SK-N-SH (cell line): ENCODE results near the gene PPP1R12A. TPM values are rescaled to one million over a fixed set of nuclear protein-coding genes. Genes with fewer than 3 reads are reported as not detected.

Experiments
- CTCF ChIA-PET: fragments of 300-600, 350-600 bp; formaldehyde crosslinking; extraction: SDS; loops from one replicate; lab custom pipeline; 2021; lab: Yijun Ruan, JAX
- POLR2A ChIA-PET: fragments of 350-600 bp; sonication (Branson Sonifier 250); formaldehyde crosslinking; extraction: SDS; loops from one replicate; lab custom pipeline; 2020; ENCODE audit warnings: antibody characterized with exemption, inconsistent platforms; lab: Yijun Ruan, JAX
- DNase-seq: peaks from one replicate; pipeline ENCODE4 v3.0.0; 2012
- H2AFZ ChIP-seq: fragments of 200-600 bp; sonication (generic); 2 replicates; pipeline ENCODE4 v1.8.1; 2016; ENCODE audit warnings: antibody characterized with exemption, mild to moderate bottlenecking, low read depth
- H3F3A ChIP-seq: fragments of 200-600 bp; sonication (generic); replicated peaks from 2 replicates; pipeline ENCODE3; 2016; ENCODE audit warnings: antibody characterized with exemption, mild to moderate bottlenecking; ENCODE audit not compliant: insufficient read depth
- H3K27ac ChIP-seq, 2 experiments: fragments of 200-500 bp in 1 of 2; fragments of 200-600 bp in 1 of 2; sonication (Bioruptor generic) in 1 of 2; sonication (generic), shearing (Covaris generic) in 1 of 2; 2 replicates each; pipeline versions ENCODE4 v1.5.1 to v1.6.1; 2014 to 2016; ENCODE audit warnings: low read depth in 2 of 2, inconsistent platforms in 1 of 2, low read length in 1 of 2, mild to moderate bottlenecking in 1 of 2, mixed read lengths in 1 of 2
- H3K27me3 ChIP-seq: fragments of 200-600 bp; sonication (generic), shearing (Covaris generic); 2 replicates; pipeline ENCODE4 v1.6.1; 2016; ENCODE audit warnings: mixed run types; ENCODE audit not compliant: insufficient read depth
- H3K36me3 ChIP-seq, 2 experiments: fragments of 200-500 bp in 1 of 2; fragments of 200-600 bp in 1 of 2; sonication (Bioruptor generic) in 1 of 2; sonication (generic) in 1 of 2; replicated peaks in 1 of 2; 2 replicates each; pipeline versions ENCODE3 to v1.5.1; 2014 to 2016; ENCODE audit warnings: low read length in 1 of 2, mild to moderate bottlenecking in 1 of 2; ENCODE audit not compliant: insufficient read depth in 2 of 2, control insufficient read depth in 1 of 2
- H3K4me1 ChIP-seq, 2 experiments: fragments of 200-500 bp in 1 of 2; fragments of 200-600 bp in 1 of 2; sonication (Bioruptor generic) in 1 of 2; sonication (generic), shearing (Covaris generic) in 1 of 2; 2 replicates each; pipeline versions ENCODE4 v1.5.1 to v1.6.1; 2014 to 2016; ENCODE audit warnings: low read depth in 1 of 2, low read length in 1 of 2, mixed run types in 1 of 2; ENCODE audit not compliant: insufficient read depth in 2 of 2, control insufficient read depth in 1 of 2
- H3K4me2 ChIP-seq: fragments of 200-600 bp; sonication (generic), shearing (Covaris generic); 2 replicates; pipeline ENCODE4 v1.6.1; 2017; ENCODE audit warnings: mixed run types
- H3K4me3 ChIP-seq, 2 experiments: fragments of 200-500 bp in 1 of 2; fragments of 200-600 bp in 1 of 2; sonication (Bioruptor generic) in 1 of 2; sonication (generic), shearing (Covaris generic) in 1 of 2; 2 replicates each; pipeline versions ENCODE4 v1.5.1 to v1.8.1; 2014 to 2016; ENCODE audit warnings: low read depth in 2 of 2, inconsistent platforms in 1 of 2, low read length in 1 of 2, mild to moderate bottlenecking in 1 of 2, mixed read lengths in 1 of 2, moderate library complexity in 1 of 2
- H3K79me2 ChIP-seq: fragments of 200-600 bp; sonication (generic); 2 replicates; pipeline ENCODE4 v1.8.1; 2017; ENCODE audit warnings: mild to moderate bottlenecking; ENCODE audit not compliant: insufficient read depth
- H3K9ac ChIP-seq: fragments of 200-600 bp; sonication (generic); 2 replicates; pipeline ENCODE4 v1.6.1; 2017; ENCODE audit warnings: mixed run types
- H3K9me2 ChIP-seq: fragments of 200-600 bp; sonication (generic); 2 replicates; pipeline ENCODE4 v1.6.1; 2017; ENCODE audit warnings: mixed run types
- H3K9me3 ChIP-seq: fragments of 200-600 bp; sonication (generic); 2 replicates; pipeline ENCODE4 v1.6.1; 2017; ENCODE audit warnings: mixed run types, mild to moderate bottlenecking, moderate library complexity
- H4K20me1 ChIP-seq: fragments of 200-600 bp; sonication (generic); 2 replicates; pipeline ENCODE4 v1.6.1; 2017; ENCODE audit warnings: mild to moderate bottlenecking, mixed run types; ENCODE audit not compliant: insufficient read depth
- EP300 ChIP-seq, 2 experiments: IDR thresholded peaks; 2 replicates each; pipeline versions ENCODE4 v1.4.0 to v1.6.1; 2012; ENCODE audit warnings: borderline replicate concordance in 1 of 2, low read depth in 1 of 2, low read length in 1 of 2
- EZH2phosphoT487 ChIP-seq: fragments of 200-600 bp; sonication (generic); IDR thresholded peaks from 2 replicates; pipeline ENCODE4 v1.6.1; 2017; ENCODE audit warnings: low read depth, mixed run types, mild to moderate bottlenecking, antibody characterized with exemption, moderate library complexity, borderline replicate concordance
- FOSL2 ChIP-seq: IDR thresholded peaks from 2 replicates; pipeline ENCODE4 v1.4.0; 2012; ENCODE audit warnings: low read depth, mild to moderate bottlenecking, moderate library complexity, borderline replicate concordance
- FOXJ3 ChIP-seq: sonication (generic); formaldehyde crosslinking; IDR thresholded peaks from 2 replicates; pipeline ENCODE4 v1.5.1; 2020; ENCODE audit warnings: mild to moderate bottlenecking, missing genetic modification reagents
- FOXM1 ChIP-seq: IDR thresholded peaks from 2 replicates; pipeline ENCODE4 v1.4.0; 2012; ENCODE audit warnings: low read depth, mild to moderate bottlenecking
- GABPA ChIP-seq: IDR thresholded peaks from 2 replicates; pipeline ENCODE4 v1.4.0; 2012; ENCODE audit warnings: low read depth, mild to moderate bottlenecking
- GATA2 ChIP-seq: sonication (generic); formaldehyde crosslinking; IDR thresholded peaks from 2 replicates; pipeline ENCODE4 v1.5.0; 2020; ENCODE audit warnings: mild to moderate bottlenecking, missing genetic modification reagents
- JUND ChIP-seq: IDR thresholded peaks from 2 replicates; pipeline ENCODE4 v1.4.0; 2012
- MAX ChIP-seq: IDR thresholded peaks from 2 replicates; pipeline ENCODE4 v1.4.0; 2012; ENCODE audit warnings: low read depth
- NRF1 ChIP-seq: IDR thresholded peaks from 2 replicates; pipeline ENCODE4 v1.6.1; 2012; ENCODE audit warnings: low read depth, mild to moderate bottlenecking, low read length
- PBX3 ChIP-seq: IDR thresholded peaks from 2 replicates; pipeline ENCODE4; 2012
- POLR2AphosphoS5 ChIP-seq: IDR thresholded peaks from 2 replicates; pipeline ENCODE4 v1.6.1; 2012; ENCODE audit warnings: low read depth, low read length
- RAD21 ChIP-seq: IDR thresholded peaks from 2 replicates; pipeline ENCODE4 v1.6.1; 2012; ENCODE audit warnings: mild to moderate bottlenecking, low read length
- RCOR1 ChIP-seq: fragments of 150-350 bp; IDR thresholded peaks from 2 replicates; pipeline ENCODE4 v1.6.1; 2017; ENCODE audit warnings: antibody characterized with exemption, low read length
- REST ChIP-seq: IDR thresholded peaks from 2 replicates; pipeline ENCODE4 v1.6.1; 2012; ENCODE audit warnings: mild to moderate bottlenecking, low read depth, low read length, moderate library complexity
- RXRA ChIP-seq: IDR thresholded peaks from 2 replicates; pipeline ENCODE4 v1.4.0; 2012; ENCODE audit warnings: low read depth, mild to moderate bottlenecking, borderline replicate concordance
- SIN3A ChIP-seq: IDR thresholded peaks from 2 replicates; pipeline ENCODE4 v1.6.1; 2012; ENCODE audit warnings: low read depth, mild to moderate bottlenecking, low read length, moderate library complexity, borderline replicate concordance
- WGBS: methylation state at CpG from one replicate; pipeline ENCODE4 v1.1.6; 2017; ENCODE audit warnings: low lambda C conversion rate; 5-methylcytosine and 5-hydroxymethylcytosine counted together
- polyA plus RNA-seq, 3 experiments: library from polyadenylated mRNA; depleted of rRNA; stranded (reverse); fragments of >200 nt; gene quantifications; 2 replicates each; pipeline ENCODE4 v1.2.3, GENCODE V29; 2012

PPP1R12A gene
- polyA plus RNA-seq, 1 of the 3 experiments (the other 2 are of a cell fraction) = 26.0 TPM

- no peak for TF ChIP-seq MAX
Measured at GRCh38 chr12:79908366-79908765, 26.5 kb downstream of the PPP1R12A start (continued).

GRCh38 chr12:79901506-79901905, 33.4 kb downstream of the PPP1R12A start:
- Histone ChIP-seq H4K20me1 (peaks cover 63% of the 10 kb centered on the region), H3K27ac (no peak overlapping the region), H3K9me2 (no peaks in the 10 kb centered on the region), H3K36me3 (peaks cover 0 to 18% of the 10 kb centered on the region in 2 experiments), H3F3A (peaks cover 21% of the 10 kb centered on the region), H3K4me3 (no peak overlapping the region), H3K4me2 (no peak overlapping the region), H3K27me3 (no peaks in the 10 kb centered on the region), H2AFZ (no peak overlapping the region), H3K4me1 (0 out of 4 replicates have a peak, but pooled peaks cover 0 to 9% of the 10 kb centered on the region in 2 experiments), H3K9me3 (no peaks in the 10 kb centered on the region), H3K9ac (no peak overlapping the region), H3K79me2 (peaks cover 94% of the 10 kb centered on the region)
- no peak for TF ChIP-seq NRF1
- TF ChIP-seq RAD21 = no peak
- no peak for TF ChIP-seq JUND
- TF ChIP-seq FOXJ3 = no peak
- no peak for TF ChIP-seq GABPA
- no peak for TF ChIP-seq PBX3
- TF ChIP-seq REST = no peak
- TF ChIP-seq FOSL2 = no peak
- no peak for TF ChIP-seq RXRA
- no peak for TF ChIP-seq RCOR1
- no peak for TF ChIP-seq EP300 (IDR thresholded peaks at IDR 0.05; ENCODE audit: borderline replicate concordance in 1 of 2, low read depth in 1 of 2, low read length in 1 of 2)
- no peak for TF ChIP-seq POLR2AphosphoS5
- TF ChIP-seq FOXM1 = no peak
- no peak for TF ChIP-seq SIN3A
- no peak for TF ChIP-seq GATA2 (CRISPR knock-in tag)
- TF ChIP-seq EZH2phosphoT487 = no peak
- no peak for DNase-seq
- ChIA-PET CTCF (interaction anchor here (1.2 kb wide), 2 partner anchors 15 to 30 kb away, joined by 3 to 4 read pairs; no protein-coding TSS in a partner anchor), POLR2A (no interaction called here)
- WGBS = 92% methylated on average over 2 of the region's 2 CpGs
